H1 (cell line): ENCODE measurements around the gene ZDHHC11B. TPM values are rescaled to one million over a fixed set of nuclear protein-coding genes. Genes with fewer than 3 reads are reported as not detected.

ENCODE experiments used
- CTCF ChIA-PET: fragments of 300-600 bp; sonication (Branson Sonifier 250); formaldehyde crosslinking; loops from one replicate; lab custom pipeline; 2021; ENCODE audit not compliant: partially characterized antibody; lab: Charles Lee
- POLR2A ChIA-PET: fragments of 300-600 bp; sonication (Branson Sonifier 250); formaldehyde crosslinking; loops from one replicate; lab custom pipeline; 2021; ENCODE audit warnings: inconsistent platforms; ENCODE audit not compliant: partially characterized antibody; lab: Charles Lee
- DNase-seq, 2 experiments: peaks; one replicate each; pipeline versions ENCODE4 v3.0.0 to v3.0.0-alpha.2; 2010 to 2022; ENCODE audit warnings: low spot score in 2 of 2, low read depth in 1 of 2, mixed read lengths in 1 of 2
- FAIRE-seq: peaks from 2 replicates; lab custom pipeline; 2011; peaks lifted over from hg19 to GRCh38; lab: Jason Lieb, UNC
- H2AFZ ChIP-seq: 2 replicates; pipeline ENCODE4 v1.8.1; 2012; ENCODE audit warnings: low read length, inconsistent platforms
- H2AK5ac ChIP-seq: 2 replicates; pipeline ENCODE4 v1.6.1; 2013; ENCODE audit warnings: low read depth, low read length
- H2BK120ac ChIP-seq: replicated peaks from 2 replicates; pipeline ENCODE3; 2013; ENCODE audit warnings: low read depth, low read length, inconsistent platforms
- H2BK12ac ChIP-seq: 2 replicates; pipeline ENCODE4 v1.6.1; 2013; ENCODE audit warnings: low read depth, low read length
- H2BK15ac ChIP-seq: 2 replicates; pipeline ENCODE4 v1.6.1; 2013; ENCODE audit warnings: low read length
- H2BK20ac ChIP-seq: 2 replicates; pipeline ENCODE4 v1.6.1; 2013; ENCODE audit warnings: low read length
- H2BK5ac ChIP-seq: 2 replicates; pipeline ENCODE4 v1.6.1; 2013; ENCODE audit warnings: low read depth, low read length
- H3K14ac ChIP-seq: 2 replicates; pipeline ENCODE4 v1.6.1; 2013; ENCODE audit warnings: inconsistent platforms; ENCODE audit not compliant: insufficient read length
- H3K18ac ChIP-seq: 2 replicates; pipeline ENCODE4 v1.6.1; 2013; ENCODE audit warnings: low read length; ENCODE audit errors: extremely low read depth
- H3K23ac ChIP-seq: 2 replicates; pipeline ENCODE4 v1.6.1; 2013; ENCODE audit warnings: inconsistent platforms; ENCODE audit not compliant: insufficient read length
- H3K23me2 ChIP-seq: 2 replicates; pipeline ENCODE4 v1.6.1; 2013; ENCODE audit warnings: low read depth, low read length
- H3K27ac ChIP-seq: 2 replicates; pipeline ENCODE4 v1.6.1; 2011; ENCODE audit warnings: low read depth, low read length, inconsistent platforms
- H3K27me3 ChIP-seq, 4 experiments: replicated peaks in 1 of 4; 1 replicate in 1 of 4; 2 replicates in 3 of 4; pipeline versions ENCODE4 v1.6.1 to v1.8.1; 2011 to 2013; ENCODE audit warnings: low read length in 3 of 4, mild to moderate bottlenecking in 3 of 4, inconsistent platforms in 2 of 4, mixed read lengths in 2 of 4, moderate library complexity in 1 of 4; ENCODE audit not compliant: control insufficient read depth in 3 of 4, insufficient read depth in 3 of 4; ENCODE audit errors: extremely low read depth in 1 of 4
- H3K36me3 ChIP-seq, 4 experiments: 2 replicates each; pipeline versions ENCODE4 v1.6.1 to v1.8.1; 2011 to 2013; ENCODE audit warnings: mild to moderate bottlenecking in 4 of 4, low read length in 3 of 4, moderate library complexity in 2 of 4, control low read depth in 1 of 4, inconsistent platforms in 1 of 4; ENCODE audit not compliant: insufficient read depth in 4 of 4, control insufficient read depth in 2 of 4
- H3K4ac ChIP-seq: replicated peaks from 2 replicates; pipeline ENCODE3; 2013; ENCODE audit warnings: low read length, low read depth, mixed read lengths, inconsistent platforms; ENCODE audit not compliant: insufficient read length
- H3K4me1 ChIP-seq, 4 experiments: replicated peaks in 1 of 4; 1 replicate in 1 of 4; 2 replicates in 3 of 4; pipeline versions ENCODE4 v1.6.1 to v1.8.1; 2011 to 2013; ENCODE audit warnings: low read length in 3 of 4, inconsistent platforms in 2 of 4, mixed read lengths in 1 of 4; ENCODE audit not compliant: insufficient read depth in 4 of 4, control insufficient read depth in 3 of 4
- H3K4me2 ChIP-seq, 2 experiments: 2 replicates each; pipeline versions ENCODE4 v1.6.1 to v1.8.1; 2011 to 2013; ENCODE audit warnings: low read depth in 2 of 2, low read length in 2 of 2, control low read depth in 1 of 2, inconsistent platforms in 1 of 2, mild to moderate bottlenecking in 1 of 2; ENCODE audit not compliant: insufficient read depth in 1 of 2
- H3K4me3 ChIP-seq, 4 experiments: fragments of 200-600, 300-600 bp in 1 of 4; sonication (generic), shearing (Covaris generic), sonication (Bioruptor Twin) in 1 of 4; 2 replicates each; pipeline versions ENCODE4 v1.5.1 to v1.8.1; 2011 to 2016; ENCODE audit warnings: low read length in 4 of 4, low read depth in 3 of 4, control low read depth in 2 of 4, inconsistent platforms in 2 of 4, mild to moderate bottlenecking in 2 of 4, mixed read lengths in 1 of 4, moderate library complexity in 1 of 4; ENCODE audit not compliant: insufficient read depth in 2 of 4; ENCODE audit errors: extremely low read depth in 1 of 4
- H3K56ac ChIP-seq: replicated peaks from 2 replicates; pipeline ENCODE3; 2013; ENCODE audit warnings: low read depth, mild to moderate bottlenecking, mixed read lengths, low read length, inconsistent platforms; ENCODE audit not compliant: insufficient read length
- H3K79me1 ChIP-seq: 2 replicates; pipeline ENCODE4 v1.6.1; 2013; ENCODE audit warnings: low read depth, low read length, control low read depth
- H3K79me2 ChIP-seq, 2 experiments: 2 replicates each; pipeline versions ENCODE4 v1.6.1 to v1.8.1; 2012 to 2013; ENCODE audit warnings: low read length in 2 of 2, mild to moderate bottlenecking in 2 of 2, inconsistent platforms in 1 of 2; ENCODE audit not compliant: insufficient read depth in 2 of 2, control insufficient read depth in 1 of 2
- H3K9ac ChIP-seq, 4 experiments: replicated peaks in 1 of 4; 1 replicate in 1 of 4; 2 replicates in 3 of 4; pipeline versions ENCODE4 v1.6.1 to v1.8.1; 2011 to 2013; ENCODE audit warnings: low read depth in 3 of 4, low read length in 3 of 4, control low read depth in 2 of 4, mild to moderate bottlenecking in 2 of 4, moderate library complexity in 2 of 4, inconsistent platforms in 1 of 4; ENCODE audit errors: extremely low read depth in 1 of 4
- H3K9me3 ChIP-seq, 2 experiments: 2 replicates each; pipeline versions ENCODE4 v1.6.1 to v1.8.1; 2012 to 2013; ENCODE audit warnings: mild to moderate bottlenecking in 2 of 2, moderate library complexity in 2 of 2, control low read depth in 1 of 2, inconsistent platforms in 1 of 2, low read depth in 1 of 2, low read length in 1 of 2, mixed read lengths in 1 of 2; ENCODE audit not compliant: insufficient read depth in 2 of 2
- H4K20me1 ChIP-seq, 2 experiments: replicated peaks in 1 of 2; 2 replicates each; pipeline versions ENCODE3 to v1.8.1; 2011 to 2013; ENCODE audit warnings: inconsistent platforms in 2 of 2, low read length in 2 of 2, mild to moderate bottlenecking in 1 of 2; ENCODE audit not compliant: insufficient read depth in 2 of 2, control insufficient read depth in 1 of 2
- H4K5ac ChIP-seq: 2 replicates; pipeline ENCODE4 v1.6.1; 2013; ENCODE audit warnings: low read length, low read depth, mixed read lengths, inconsistent platforms; ENCODE audit not compliant: insufficient read length
- H4K8ac ChIP-seq: 2 replicates; pipeline ENCODE4 v1.8.0; 2013; ENCODE audit warnings: mild to moderate bottlenecking, moderate library complexity, low read length, inconsistent platforms; ENCODE audit not compliant: insufficient read depth; ENCODE audit errors: extremely low read depth
- H4K91ac ChIP-seq: replicated peaks from 2 replicates; pipeline ENCODE3; 2013; ENCODE audit warnings: low read length, mixed read lengths, inconsistent platforms; ENCODE audit not compliant: insufficient read length
- SRF ChIP-seq: IDR thresholded peaks from 2 replicates; pipeline ENCODE4 v1.6.1; 2011; ENCODE audit warnings: mild to moderate bottlenecking, low read depth, low read length, moderate library complexity
- WGBS, 2 experiments: shearing (Covaris generic) in 1 of 2; methylation state at CpG; one replicate each; pipeline versions ENCODE4 v1.1.6 to v1.1.7; 2013 to 2015; ENCODE audit warnings: low lambda C conversion rate in 2 of 2, mixed read lengths in 2 of 2, inconsistent platforms in 1 of 2, low coverage in 1 of 2, missing lambda C conversion rate in 1 of 2; ENCODE audit not compliant: insufficient replicate concordance in 2 of 2, insufficient coverage in 1 of 2, insufficient read length in 1 of 2; ENCODE audit errors: extremely low coverage in 1 of 2, missing lambda C conversion rate in 1 of 2; 5-methylcytosine and 5-hydroxymethylcytosine counted together
- polyA plus RNA-seq, 7 experiments: library from polyadenylated mRNA; depleted of rRNA in 3 of 7; stranded (reverse) in 5 of 7; unstranded in 2 of 7; fragments of >200 nt in 5 of 7; fragments of 200-250 nt in 2 of 7; gene quantifications; 1 replicate in 5 of 7; 2 replicates in 1 of 7; 4 replicates in 1 of 7; pipeline versions ENCODE4 v1.2.1 to v1.2.3, GENCODE V29; 2011 to 2013; ENCODE audit warnings: missing spikeins in 2 of 7, mixed read lengths in 2 of 7
- total RNA-seq: library from RNA; stranded (reverse); fragmentation: NEBNext Ultra II Directional; extraction: Animal tissue kit (Norgen Biotek cat#: 25700); gene quantifications from 2 replicates; pipeline ENCODE4 v1.2.1, GENCODE V29; 2021

Gene ZDHHC11B
- total and polyA plus RNA-seq, 2 of the 8 experiments (the other 6 are each of a cell fraction or from before 2014, with no cell fraction given), result 0.29 to 2.5 TPM

DNA sequence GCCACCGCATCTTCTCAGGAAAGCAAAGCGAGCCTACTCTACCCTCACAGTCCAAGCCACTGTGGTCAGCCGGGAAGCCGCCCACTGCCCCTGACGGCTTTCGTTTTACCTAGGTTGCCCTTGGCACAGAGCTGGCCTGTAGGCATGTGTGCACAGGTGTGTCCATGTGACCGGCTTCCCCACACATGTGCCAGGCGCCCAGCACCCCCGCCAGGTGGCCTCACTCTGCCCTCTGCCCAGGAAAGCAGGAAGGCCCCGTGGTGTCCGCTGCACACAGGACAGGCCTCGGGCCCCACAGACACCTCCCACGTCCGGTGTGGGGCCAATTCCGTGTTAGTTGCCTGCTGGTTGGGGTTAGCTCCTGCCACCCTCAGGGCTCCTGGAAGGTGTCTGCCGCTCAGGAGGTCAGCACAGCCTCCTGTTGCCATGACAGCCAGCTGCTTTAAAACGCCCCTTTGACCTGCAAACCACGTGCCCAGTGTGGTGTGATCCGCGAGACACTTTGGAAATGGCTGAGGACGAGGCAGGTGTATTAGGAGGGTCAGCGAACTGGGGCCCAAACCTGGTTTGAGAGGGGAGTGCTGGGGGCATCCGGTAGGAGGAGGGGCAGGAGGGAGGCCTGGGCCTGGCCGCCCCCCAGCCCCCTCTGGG, 120.1 kb downstream of the ZDHHC11B start:
- H3K79me1 ChIP-seq, result peaks cover 4% of the 10 kb centered on the region; the same call in 1 of the 2 replicates
- no peak overlapping the region for H2AFZ ChIP-seq
- H2BK20ac ChIP-seq, result no peak overlapping the region
- no peak overlapping the region for H3K4ac ChIP-seq
- no peaks in the 10 kb centered on the region for H3K79me2 ChIP-seq
- no peak overlapping the region for H4K91ac ChIP-seq
- H3K4me2 ChIP-seq, result no peak overlapping the region
- no peaks in the 10 kb centered on the region for H3K9me3 ChIP-seq
- no peak overlapping the region for H2BK5ac ChIP-seq
- no peak overlapping the region for H2BK15ac ChIP-seq
- H3K14ac ChIP-seq, result no peak overlapping the region
- no peak overlapping the region for H3K9ac ChIP-seq
- no peak overlapping the region for H3K23ac ChIP-seq
- no peaks in the 10 kb centered on the region for H3K23me2 ChIP-seq
- H3K4me3 ChIP-seq, result no peak overlapping the region
- H3K4me1 ChIP-seq, result peaks cover 0 to 2% (median 0%) of the 10 kb centered on the region in 4 experiments; a peak in 1 of 7 replicates
- no peak overlapping the region for H2BK120ac ChIP-seq
- no peak overlapping the region for H2BK12ac ChIP-seq
- no peak for TF ChIP-seq SRF
- POLR2A ChIA-PET, result interaction anchor here (1.7 kb wide), 1 partner anchor 10 kb away, joined by 5 read pairs; no protein-coding TSS in a partner anchor
- no peak overlapping the region for H3K56ac ChIP-seq
- H3K18ac ChIP-seq, result no peak overlapping the region
- DNase-seq (no peak), FAIRE-seq (no peak)
- H3K27ac ChIP-seq, result no peak overlapping the region
- no peak overlapping the region for H4K5ac ChIP-seq
- no peak overlapping the region for H4K8ac ChIP-seq
- peaks cover 7 to 19% of the 10 kb centered on the region in 2 experiments for H4K20me1 ChIP-seq
- no peak overlapping the region for H2AK5ac ChIP-seq
- WGBS, 2 experiments, result 91% methylated on average over 23 of the region's 24 CpGs; no CpG with 5 or more reads in 1 of the 2 experiments
- CTCF ChIA-PET, result no interaction called here
- H3K27me3 ChIP-seq, result no peaks in the 10 kb centered on the region
- peaks cover 6 to 40% (median 13%) of the 10 kb centered on the region in 4 experiments; a peak in 7 of 8 replicates for H3K36me3 ChIP-seq
